Fibroblast of skin of right biceps (primary cell): ENCODE results near the gene SYCP2.

Experiments used
- DNase-seq: peaks from one replicate; pipeline ENCODE4 v3.0.0-alpha.2; 2013

The SYCP2 gene

GRCh38 chr20:59820204-59821041 is 113.0 kb downstream of the SYCP2 start:
- no peak for DNase-seq

GRCh38 chr20:59819496-59820203 is 113.8 kb downstream of the SYCP2 start:
- DNase-seq = no peak

GRCh38 chr20:59818911-59819310 is 114.5 kb downstream of the SYCP2 start:
- no peak for DNase-seq

DNA sequence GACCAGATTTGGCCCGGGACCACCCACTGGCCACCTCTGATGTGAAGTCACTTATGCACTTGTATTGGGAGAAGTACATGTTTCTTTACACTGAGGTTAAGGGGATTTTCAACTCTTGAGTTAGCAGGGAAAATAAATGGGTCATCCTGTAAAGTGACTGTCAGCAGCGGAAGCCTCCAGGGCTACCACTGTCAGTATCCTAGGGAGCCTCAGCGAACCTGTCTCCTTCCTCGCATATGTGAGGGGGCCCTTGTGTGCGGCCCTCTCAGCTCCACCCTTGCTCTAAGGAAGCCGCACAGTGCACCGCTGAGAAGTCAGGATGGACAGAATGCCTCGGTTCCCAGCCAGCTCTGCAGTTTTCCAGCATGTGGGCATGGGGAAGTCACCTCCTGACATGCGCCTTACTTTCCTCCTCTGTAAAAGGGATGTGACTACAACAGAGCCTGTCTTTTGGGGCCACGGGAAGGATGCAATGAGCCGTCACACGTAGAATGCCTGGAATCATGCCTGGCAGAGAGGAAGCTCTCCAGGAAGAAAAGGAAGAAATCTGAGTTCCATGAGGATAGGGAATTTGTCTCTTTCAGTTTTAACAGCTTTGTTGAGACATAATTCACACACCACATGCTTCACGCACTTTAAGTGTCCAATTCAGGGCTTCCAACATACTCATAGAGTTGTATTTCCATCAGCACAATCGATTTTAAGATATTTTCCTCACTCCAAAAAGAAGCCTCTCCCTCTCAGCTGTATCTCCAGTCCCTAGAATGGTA is 115.4 kb downstream of the SYCP2 start:
- no peak for DNase-seq

GRCh38 chr20:59817406-59817805 is 116.0 kb downstream of the SYCP2 start:
- peak; percentile 6 for DNase-seq

DNA sequence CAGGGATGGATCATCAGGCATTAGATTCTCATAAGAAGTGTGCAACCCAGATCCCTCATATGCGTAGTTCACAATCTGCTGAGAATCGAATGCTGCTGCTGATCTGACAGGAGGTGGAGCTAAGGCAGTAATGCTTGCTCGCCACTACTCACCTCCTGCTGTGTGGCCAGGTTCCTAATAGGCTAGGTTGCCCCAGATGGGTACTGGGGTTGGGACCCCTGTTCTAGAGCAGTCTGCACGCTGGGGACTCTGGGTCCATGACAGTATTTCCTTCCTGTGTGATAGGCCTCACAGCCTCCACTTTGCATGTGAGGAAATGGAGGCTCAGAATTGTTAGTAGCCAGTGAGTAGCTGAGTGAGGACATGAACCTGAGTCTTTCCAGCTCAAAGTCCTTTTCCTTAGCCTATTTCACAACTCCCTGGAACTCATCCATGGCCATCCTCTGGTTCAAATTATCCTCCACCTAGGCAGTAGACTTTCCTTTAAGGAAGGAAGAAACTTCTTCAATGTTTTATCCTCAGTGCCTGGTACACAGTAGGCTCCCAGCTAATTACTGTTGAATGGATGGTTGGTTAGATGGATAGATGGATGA is 117.2 kb downstream of the SYCP2 start:
- no peak for DNase-seq

- no peak for DNase-seq
These were observed 118.5 kb downstream of the SYCP2 start for GRCh38 chr20:59814840-59815340.

- no peak for DNase-seq
These were observed 119.2 kb downstream of the SYCP2 start for GRCh38 chr20:59813948-59814839.
